Activated naive CD8-positive, alpha-beta T cell treated with anti-CD3 and anti-CD28 coated beads, Interleukin-2, amount 50 U/mL, for 16 hours (primary cell): ENCODE results near the gene S1PR4.

Experiments used
- DNase-seq: peaks from one replicate; pipeline ENCODE4 v3.0.0-alpha.2; 2020; ENCODE audit warnings: low read depth, low spot score

Gene S1PR4, protein sequence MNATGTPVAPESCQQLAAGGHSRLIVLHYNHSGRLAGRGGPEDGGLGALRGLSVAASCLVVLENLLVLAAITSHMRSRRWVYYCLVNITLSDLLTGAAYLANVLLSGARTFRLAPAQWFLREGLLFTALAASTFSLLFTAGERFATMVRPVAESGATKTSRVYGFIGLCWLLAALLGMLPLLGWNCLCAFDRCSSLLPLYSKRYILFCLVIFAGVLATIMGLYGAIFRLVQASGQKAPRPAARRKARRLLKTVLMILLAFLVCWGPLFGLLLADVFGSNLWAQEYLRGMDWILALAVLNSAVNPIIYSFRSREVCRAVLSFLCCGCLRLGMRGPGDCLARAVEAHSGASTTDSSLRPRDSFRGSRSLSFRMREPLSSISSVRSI

DNA sequence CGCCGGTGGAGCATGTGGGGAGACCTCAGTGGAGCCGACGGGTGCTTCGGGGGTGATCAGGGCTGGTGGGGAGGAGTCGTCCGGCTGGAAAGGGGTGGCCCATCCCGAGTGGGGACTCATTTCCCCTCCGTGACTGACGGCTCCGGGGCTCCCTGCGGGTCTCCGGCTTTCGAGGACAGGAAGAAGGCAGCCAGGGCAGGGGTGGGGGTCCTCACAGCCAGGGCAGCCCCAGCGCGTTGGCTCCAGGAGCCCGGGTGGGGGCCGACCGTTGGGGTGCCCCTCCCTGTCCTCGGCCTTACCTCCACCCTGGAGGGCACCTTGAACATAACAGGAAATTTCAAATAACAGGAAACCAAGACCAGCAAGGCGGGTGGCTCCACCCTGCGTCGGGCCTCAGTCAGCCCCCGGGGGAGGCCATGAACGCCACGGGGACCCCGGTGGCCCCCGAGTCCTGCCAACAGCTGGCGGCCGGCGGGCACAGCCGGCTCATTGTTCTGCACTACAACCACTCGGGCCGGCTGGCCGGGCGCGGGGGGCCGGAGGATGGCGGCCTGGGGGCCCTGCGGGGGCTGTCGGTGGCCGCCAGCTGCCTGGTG is at the start of gene S1PR4:
Gene S1PR4 (plus strand): TSS at position 393 of the 596 bp plus-strand sequence. CDS start 24 bp downstream, at position 417.
- peak; percentile 49 for DNase-seq

DNA sequence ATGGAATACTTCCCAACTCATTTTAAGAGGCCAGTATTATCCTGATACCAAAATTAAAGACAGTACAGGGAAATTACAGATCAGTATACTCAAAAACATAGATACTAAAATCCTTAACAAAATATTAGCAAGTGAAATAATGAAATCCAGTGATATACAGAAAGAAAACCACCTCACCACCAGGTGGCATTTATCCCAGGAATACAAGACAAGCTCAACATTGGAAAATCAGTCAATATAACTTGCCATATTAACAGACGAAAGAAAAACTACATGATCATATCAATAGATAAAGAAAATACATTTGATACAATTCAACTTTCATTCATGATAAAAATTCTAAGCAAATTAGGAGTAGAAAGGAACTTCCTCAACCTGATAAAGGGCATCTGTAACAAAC is 49.5 kb upstream of the S1PR4 start:
- no peak for DNase-seq

DNA sequence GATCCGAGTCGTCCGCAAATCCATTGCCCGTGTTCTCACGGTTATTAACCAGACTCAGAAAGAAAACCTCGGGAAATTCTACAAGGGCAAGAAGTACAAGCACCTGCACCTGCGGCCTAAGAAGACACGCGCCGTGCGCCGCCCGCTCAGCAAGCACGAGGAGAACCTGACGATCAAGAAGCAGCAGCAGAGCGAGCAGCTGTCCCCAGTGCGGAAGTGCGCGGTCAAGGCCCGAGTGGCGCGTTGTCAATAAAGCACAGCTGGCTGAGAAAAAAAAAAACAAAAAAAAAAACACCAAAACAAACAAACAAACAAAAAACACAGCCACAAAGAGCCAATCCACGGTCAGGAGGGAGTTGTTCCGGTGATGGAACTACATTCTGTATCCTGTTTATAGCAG is 47.4 kb upstream of the S1PR4 start:
- no peak for DNase-seq

DNA sequence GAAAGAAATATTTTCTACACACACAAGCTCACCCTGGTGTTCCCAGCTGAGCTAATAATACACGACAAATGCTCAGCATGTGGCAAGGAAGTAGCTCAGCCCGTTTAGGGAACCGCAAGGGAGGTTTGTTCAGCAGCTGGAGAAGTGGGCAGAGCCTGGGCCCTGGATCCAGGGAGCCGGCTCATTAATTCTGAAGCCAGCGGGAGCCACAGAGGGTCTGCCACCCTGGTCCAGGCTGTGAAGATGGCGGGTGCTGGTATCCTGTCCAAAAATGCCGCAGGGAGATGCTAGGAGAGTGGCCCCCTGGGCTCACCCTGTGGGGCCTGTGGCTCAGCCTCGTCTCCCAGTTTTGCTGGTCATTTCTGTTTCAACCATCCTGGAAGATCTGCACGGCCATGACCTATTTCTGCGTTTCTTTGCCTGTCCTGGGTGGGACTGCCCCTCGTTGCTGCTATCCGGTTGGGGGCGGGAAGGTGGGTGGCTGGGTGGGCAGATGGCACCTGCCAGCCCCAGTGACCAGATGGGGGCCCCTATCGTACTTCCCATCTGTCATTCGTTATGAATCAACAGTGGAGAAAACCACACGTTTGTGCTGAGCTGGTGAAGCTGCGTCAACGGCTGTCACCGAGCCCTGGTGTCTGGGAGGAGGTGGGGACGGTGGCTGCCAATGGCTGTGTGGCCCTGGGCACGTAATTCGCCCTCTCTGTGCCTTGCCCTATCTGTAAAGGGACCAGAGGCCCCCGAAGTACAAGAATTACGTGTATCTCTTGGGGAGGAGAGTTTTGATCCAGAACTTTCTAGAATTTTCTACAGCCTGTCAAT is 45.4 kb upstream of the S1PR4 start:
- peak; percentile 29 for DNase-seq

DNA sequence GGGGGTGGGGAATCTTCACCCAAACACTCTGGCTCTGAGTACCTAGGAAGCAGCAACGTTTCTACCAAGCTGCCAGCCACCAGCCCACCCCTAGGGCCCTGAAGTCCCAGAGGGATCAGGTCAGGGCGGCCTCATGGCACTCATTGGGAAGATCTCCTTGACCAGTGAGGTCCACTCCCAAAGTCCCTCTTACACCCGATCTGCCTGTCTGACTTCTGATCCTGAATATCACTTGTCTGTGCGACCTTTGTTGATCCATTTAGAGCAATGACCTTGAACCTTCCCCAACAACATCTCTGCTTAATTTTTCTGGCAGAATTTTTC is 44.8 kb upstream of the S1PR4 start:
- DNase-seq = no peak

DNA sequence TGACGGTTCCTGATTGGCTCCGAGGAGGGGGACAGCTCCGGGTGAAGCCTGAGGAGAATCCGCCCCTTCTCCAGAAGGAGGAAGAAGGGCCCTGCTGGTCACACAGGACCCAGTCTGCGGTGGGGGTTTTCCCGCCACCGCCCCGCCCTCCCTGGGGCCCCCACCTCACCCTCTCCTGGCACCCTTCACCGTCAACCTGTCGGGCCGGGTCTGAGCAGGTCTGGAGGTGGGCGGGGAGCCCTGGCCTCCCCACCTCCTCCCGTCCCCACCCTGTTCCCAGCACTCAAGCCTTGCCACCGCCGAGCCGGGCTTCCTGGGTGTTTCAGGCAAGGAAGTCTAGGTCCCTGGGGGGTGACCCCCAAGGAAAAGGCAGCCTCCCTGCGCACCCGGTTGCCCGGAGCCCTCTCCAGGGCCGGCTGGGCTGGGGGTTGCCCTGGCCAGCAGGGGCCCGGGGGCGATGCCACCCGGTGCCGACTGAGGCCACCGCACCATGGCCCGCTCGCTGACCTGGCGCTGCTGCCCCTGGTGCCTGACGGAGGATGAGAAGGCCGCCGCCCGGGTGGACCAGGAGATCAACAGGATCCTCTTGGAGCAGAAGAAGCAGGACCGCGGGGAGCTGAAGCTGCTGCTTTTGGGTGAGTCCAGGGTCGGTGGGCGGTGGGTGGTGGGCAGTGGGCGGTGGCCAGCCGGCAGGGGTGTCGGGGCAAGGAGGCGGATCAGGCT is 42.4 kb upstream of the S1PR4 start, which contains the start of gene GNA15:
Gene GNA15 (plus strand): TSS at position 73 of the 723 bp plus-strand sequence. CDS start 418 bp downstream, at position 491.
- DNase-seq = no peak

DNA sequence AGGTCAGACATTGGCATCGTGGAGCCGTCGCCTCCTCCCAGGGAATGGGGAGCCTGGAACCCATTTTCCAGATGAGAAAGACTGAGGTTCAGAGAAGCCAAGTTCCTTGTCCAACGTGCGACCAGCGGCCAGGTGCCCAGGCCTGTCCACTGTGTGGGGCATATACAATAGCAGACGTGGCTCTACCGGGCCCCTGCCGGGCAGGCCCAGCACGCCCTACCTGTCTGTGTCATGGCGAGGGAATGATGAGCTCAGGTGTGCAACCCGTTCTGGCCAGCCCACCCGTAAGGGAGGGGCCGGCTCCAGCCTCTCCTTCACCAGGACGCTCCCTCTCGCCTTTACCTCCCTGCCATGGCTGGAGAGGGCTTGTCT is 41.9 kb upstream of the S1PR4 start:
- DNase-seq = no peak

DNA sequence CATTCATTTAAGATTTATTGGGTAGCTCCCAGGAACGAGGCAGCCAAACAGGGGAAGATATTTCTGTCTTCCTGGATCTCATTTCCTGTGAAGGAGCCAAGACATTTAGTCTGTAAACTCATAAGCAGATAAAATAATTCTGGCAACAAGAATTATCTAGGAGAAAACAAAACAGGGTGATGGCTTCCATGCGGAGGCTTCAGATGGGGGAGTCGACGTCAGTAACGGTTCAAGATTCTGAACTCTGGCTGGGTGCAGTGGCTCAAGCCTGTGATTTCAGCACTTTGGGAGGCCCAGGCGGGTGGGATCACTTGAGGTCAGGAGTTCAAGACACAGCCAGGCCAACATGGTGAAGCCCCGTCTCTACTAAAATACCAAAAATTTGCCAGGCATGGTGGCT is 41.5 kb upstream of the S1PR4 start:
- no peak for DNase-seq

DNA sequence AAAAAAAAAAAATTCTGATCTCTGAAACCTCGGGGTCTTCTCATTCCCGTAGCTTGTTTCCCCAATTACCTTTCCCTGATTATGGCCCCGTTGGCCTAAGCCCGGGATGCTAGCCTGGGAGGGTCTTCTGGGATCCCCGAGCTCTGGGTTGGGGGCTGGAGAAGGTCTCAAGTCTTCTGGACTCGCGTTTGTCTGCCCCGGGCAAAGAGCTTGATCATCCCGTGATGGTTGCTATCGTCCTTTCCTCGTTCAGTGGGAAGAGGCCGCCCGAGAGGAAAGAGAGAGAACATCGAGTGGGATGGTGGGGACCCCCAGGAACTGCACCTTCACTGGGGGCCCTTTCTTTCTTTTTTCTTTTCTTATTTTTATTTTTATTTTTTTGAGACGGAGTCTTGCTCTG is 40.3 kb upstream of the S1PR4 start:
- DNase-seq = no peak

DNA sequence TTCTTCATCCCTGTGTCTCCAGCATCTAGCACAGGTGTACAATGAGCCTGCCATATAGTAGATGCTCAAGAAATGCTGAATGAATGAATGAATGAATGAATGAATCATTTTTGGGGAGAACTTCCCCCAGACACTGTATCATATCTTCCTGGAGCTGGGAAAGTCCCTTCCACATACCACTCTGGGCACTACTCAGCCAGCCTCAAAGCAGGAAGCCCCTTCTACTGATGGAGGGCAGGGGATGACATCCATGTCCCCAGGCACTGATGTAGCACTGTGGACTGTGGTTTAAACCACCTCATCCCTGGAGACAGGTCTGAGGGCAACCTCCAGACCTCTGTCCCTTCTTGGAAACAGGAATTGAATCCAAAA is 37.9 kb upstream of the S1PR4 start:
- no peak for DNase-seq

DNA sequence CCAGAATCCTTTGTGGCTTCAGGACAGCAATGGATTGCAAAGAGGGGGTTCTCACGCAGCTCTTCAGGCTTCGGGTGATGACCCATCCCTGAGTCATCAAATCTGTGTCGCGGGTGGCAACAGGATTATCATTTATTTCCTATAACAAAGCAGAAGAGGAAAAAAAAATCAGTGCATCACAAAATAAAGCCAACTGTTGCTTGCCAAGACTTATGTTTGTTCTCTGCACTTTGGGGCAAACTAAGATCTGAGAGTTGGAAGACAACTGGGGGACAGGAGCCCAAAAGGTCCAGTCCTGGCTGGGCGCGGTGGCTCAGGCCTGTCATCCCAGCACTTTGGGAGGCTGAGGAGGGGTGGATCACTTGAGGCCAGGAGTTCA is 36.3 kb upstream of the S1PR4 start:
- DNase-seq = no peak

DNA sequence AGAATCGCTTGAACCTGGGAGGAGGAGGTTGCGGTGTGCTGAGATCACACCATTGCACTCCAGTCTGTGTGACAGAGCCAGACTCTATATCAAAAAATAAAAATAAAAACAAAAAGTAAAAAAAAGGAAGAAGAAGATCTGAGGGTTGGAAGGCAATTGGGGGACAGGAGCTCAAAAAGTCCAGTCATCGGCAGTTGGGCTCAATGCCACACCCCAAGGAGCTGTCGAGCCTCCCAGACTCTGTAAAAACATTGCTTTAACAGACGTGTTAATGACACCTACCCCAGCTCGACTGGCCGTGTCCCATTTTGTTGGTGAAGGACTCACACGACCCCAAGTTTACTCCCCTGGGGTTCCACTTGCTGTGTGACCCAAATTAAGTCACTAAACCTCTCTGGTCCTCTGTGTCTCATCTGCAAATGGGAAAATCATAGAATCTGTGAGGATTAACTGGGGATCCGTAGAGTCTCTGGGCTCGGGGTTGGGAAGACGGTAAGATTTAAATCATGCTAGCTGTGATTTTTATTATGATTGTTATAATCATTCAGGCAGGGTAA is 35.7 kb upstream of the S1PR4 start:
- no peak for DNase-seq

DNA sequence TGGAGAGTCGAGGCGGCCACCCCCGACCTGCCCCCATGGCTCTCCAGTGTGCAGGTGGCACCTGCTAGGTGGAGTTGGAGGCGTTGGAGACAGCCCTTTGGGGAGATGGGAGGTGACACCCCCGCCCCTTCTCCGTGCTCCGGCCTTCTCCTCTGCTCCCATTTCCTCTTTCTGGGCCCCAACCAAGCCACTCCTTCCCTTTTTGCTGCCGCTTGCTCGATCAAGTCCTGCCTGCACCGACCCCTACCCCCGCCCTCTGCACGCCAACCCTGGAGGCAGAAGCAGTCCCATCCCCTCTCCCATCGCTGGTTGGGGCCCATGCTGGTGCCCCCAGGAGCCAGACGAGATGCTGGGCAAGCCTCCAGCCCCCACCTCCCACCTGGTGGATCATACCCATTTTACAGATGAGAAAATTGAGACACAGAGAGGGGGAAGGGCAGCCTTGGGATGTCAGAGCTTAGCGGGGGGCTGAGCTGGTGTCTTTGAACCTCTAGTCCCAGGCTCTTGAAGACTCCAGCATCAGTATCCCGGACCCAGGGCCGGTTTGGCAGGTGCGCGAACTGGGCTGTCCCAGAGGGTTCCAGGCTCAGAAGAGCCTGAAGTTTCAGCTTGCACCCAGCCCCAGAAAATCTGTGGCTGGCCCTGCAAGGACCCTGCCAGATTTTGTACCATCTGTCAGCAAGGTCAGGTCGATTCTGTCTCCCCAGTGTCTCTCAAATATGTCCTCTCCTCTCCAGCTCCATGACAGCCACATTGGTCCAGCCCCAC is 32.5 kb upstream of the S1PR4 start:
- DNase-seq = no peak

DNA sequence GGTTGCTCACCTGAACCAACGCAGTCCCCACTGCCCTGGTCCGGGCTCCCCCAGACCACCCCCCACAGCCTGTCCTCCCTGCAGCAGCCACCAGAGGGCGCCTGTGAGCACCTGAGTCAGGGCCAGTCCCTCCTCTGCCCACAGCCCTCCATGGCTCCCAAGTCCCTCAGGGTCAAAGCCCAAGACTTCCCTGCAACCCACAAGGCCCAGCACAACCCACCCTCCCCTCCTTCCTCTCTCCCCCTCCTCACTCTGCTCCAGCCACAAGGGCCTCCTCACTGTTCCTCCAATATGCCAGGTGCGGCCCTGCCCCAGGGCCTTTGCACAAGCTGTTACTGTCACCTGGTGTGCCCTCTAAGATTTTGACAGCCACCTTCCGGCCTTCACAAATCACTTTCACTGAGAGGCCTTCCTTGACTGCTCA is 31.9 kb upstream of the S1PR4 start:
- DNase-seq = peak; percentile 47

DNA sequence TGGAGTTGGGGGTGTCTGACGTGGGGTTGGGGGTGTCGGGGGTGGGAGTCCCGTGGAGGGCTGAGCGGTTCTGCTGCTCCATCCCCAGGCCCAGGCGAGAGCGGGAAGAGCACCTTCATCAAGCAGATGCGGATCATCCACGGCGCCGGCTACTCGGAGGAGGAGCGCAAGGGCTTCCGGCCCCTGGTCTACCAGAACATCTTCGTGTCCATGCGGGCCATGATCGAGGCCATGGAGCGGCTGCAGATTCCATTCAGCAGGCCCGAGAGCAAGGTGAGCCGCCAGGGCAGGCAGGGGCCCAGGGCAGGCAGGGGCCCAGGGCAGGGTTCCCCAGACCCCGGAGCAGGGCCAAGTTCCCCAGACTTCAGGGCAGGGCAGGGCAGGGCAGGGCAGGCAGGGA is 30.1 kb upstream of the S1PR4 start:
- DNase-seq = no peak

DNA sequence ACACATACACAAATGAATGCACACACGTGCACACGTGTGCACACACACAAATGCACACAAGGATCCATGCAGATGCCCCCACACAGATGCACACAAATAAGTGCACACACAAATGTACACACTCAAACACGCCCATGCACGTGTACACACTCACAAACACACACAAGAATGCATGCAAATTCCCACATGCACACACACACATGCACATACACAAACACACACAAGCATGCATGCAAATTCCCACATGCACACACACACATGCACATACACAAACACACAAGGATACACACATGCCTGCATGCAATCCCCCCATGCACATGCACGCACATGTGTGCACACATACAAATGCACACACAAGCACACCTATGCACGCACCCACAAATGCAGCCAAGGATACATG is 29.5 kb upstream of the S1PR4 start:
- no peak for DNase-seq

DNA sequence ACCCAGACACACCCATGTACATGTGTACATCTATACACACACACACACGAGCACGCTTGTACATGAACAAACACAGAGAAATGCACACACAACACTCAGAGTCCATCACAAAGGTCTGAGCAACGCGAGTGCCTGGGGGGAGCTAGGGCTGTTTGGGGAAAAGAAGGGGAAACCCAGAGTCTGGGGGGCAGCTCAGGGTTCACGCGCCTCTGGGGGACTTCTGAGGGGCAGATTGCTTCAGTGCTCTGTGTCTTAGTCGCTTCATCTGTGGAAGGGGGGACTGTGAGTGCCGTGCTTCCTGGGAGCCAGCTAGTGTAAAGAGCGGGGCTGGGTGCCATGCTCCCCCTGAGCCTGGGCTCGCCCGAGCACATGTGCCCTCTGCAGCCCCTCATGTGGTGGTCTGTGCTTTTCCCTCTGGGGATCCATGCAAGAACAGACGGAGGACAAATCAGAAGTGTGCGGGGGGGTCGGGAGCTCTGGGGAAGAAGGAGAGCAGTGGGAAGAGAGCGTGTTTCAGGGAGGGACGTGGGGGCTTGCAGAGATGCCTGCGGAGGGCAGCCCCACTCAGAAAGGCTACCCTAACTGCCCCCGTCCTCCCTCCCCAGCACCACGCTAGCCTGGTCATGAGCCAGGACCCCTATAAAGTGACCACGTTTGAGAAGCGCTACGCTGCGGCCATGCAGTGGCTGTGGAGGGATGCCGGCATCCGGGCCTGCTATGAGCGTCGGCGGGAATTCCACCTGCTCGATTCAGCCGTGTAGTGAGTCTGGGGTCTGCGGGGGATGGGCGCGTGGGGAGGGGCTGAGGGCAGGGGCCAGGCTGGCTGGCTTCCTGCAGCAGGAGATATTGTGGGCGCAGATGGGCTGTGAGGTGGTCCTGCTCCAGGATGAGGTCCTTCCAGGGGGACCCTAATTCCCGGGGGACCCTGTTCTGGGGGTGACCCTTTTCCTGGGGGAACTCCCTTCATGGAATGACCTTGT is 28.8 kb upstream of the S1PR4 start:
- DNase-seq = no peak

DNA sequence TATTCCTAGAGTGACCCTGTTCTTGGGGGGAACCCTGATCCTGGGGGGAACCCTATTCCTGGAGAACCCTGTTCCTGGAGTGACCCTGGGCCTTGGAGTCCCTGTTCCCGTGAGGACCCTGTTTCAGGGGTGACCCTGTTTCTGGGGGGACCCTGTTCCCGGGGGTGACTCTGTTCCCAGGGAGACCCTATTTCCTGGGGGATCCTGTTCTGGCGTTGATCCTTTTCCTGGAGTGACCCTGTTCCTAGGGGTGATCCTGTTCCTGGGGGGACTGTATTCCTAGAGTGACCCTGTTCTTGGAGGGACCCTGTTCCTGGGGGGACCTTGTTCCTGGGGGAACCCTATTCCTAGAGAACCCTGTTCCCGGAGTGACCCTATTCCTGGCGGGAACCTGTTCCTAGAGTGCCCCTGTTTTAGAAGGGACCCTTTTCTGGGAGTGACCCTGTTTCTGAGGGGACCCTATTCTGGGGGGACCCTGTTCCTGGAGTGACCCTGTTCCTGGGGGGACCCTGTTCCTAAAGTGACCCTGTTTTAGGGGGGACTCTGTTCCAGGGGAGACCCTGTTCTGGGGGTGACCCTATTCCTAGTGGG is 27.7 kb upstream of the S1PR4 start:
- no peak for DNase-seq
